ENCODE results near the gene GPRC5D.

Gene GPRC5D

GRCh38 chr12:12933742-12934141 lies 18.2 kb downstream of the GPRC5D start:
- no peak for DNase-seq

GRCh38 chr12:12930633-12931219 lies 21.2 kb downstream of the GPRC5D start:
- no peak for DNase-seq

GRCh38 chr12:12929696-12930095 lies 22.3 kb downstream of the GPRC5D start:
- no peak for DNase-seq

GRCh38 chr12:12927211-12928079 lies 24.5 kb downstream of the GPRC5D start:
- peak; percentile 42 for DNase-seq

- no peak for DNase-seq
Measured at GRCh38 chr12:12926571-12927071, 25.3 kb downstream of the GPRC5D start.

GRCh38 chr12:12925388-12925787 lies 26.6 kb downstream of the GPRC5D start:
- no peak for DNase-seq

- no peak for DNase-seq
Measured at GRCh38 chr12:12924169-12924568, 27.8 kb downstream of the GPRC5D start.

- DNase-seq: no peak
Measured at GRCh38 chr12:12922978-12923377, 29.0 kb downstream of the GPRC5D start.

GRCh38 chr12:12922191-12922616 lies 29.8 kb downstream of the GPRC5D start:
- DNase-seq: no peak

GRCh38 chr12:12919666-12920435 lies 32.1 kb downstream of the GPRC5D start:
- no peak for DNase-seq

GRCh38 chr12:12918781-12919389 lies 33.1 kb downstream of the GPRC5D start:
- no peak for DNase-seq

- DNase-seq: no peak
Measured at GRCh38 chr12:12917517-12917916, 34.5 kb downstream of the GPRC5D start.

GRCh38 chr12:12916135-12916944 lies 35.6 kb downstream of the GPRC5D start:
- DNase-seq: peak; percentile 52

- no peak for DNase-seq
Measured at GRCh38 chr12:12915656-12916055, 36.3 kb downstream of the GPRC5D start.

GRCh38 chr12:12912711-12913110 lies 39.3 kb downstream of the GPRC5D start:
- no peak for DNase-seq

- DNase-seq: no peak
Measured at GRCh38 chr12:12909995-12910420, 42.0 kb downstream of the GPRC5D start.

GRCh38 chr12:12909228-12909994 lies 42.6 kb downstream of the GPRC5D start:
- no peak for DNase-seq

- DNase-seq: no peak
Measured at GRCh38 chr12:12908711-12909110, 43.3 kb downstream of the GPRC5D start.

- DNase-seq: no peak
Measured at GRCh38 chr12:12908252-12908651, 43.7 kb downstream of the GPRC5D start.

GRCh38 chr12:12907552-12907951 lies 44.4 kb downstream of the GPRC5D start:
- no peak for DNase-seq
